ENCODE data around the gene GIMAP6. TPM values are rescaled to one million over a fixed set of nuclear protein-coding genes. Genes with fewer than 3 reads are reported as not detected.
"Not testable (repeated sequence)": the region's sequence is repeated elsewhere in the genome, so short reads cannot be mapped to it uniquely, and the experiment has no call there.

The GIMAP6 gene
- total RNA-seq (0.04 and 0.09 TPM in 2 replicates), polyA plus RNA-seq (0.29 TPM in 1 of 2 replicates, not detected in the other)

DNA sequence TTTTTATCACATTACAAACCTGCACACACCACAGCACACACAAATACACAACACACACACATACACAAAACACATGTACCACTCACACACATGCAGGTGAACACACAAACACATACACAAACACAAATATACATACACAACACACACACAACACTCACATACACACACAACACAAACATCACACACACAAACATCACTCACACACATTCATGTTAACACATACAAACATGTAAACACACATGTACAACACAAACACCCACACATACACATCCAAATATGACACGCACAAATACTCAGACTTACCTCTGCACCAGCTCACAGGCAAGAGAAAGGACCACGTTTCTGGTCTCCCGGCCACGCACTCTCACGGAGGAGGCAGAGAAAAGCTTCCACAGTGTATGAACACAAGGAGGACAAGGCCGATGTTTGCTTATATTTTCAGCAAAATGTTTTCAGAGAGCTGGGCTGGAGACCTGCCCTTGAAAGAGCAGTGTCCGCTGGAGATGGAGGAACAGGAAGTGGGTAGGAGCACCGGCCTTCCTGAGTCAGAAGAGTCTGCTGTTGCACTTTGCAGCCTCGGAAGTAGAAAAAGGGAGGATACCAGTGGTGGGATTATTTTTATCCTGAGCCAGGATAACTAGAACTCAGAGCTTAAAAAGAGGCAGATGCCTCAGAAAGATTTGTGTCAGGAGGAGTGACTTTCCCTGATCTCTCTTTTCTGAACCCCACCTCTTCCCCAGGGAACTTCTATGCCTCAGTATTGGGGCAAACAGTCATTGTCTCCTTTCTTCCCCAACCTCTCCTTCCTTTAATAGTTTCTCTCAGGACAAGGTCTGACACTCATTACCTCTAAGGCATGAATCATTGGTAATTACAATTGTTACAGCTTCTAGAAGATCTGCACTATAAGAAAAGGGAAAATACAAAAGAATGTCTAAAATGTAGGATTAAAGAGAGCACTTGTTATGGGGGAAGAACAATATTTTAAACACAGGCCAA is at the start of gene GIMAP6:
TSS of gene GIMAP6 (minus strand) at position 520 of the 999 bp plus-strand sequence. CDS start 2,243 bp downstream, outside the sequence.
- no peak for DNase-seq (ENCODE audit: low read depth in 1 of 2, low spot score in 1 of 2)
- Histone ChIP-seq H3K4me1 (ENCODE audit: low read depth) (peaks cover 8% of the 10 kb centered on the region), H3K4me3 (no peak within 1 kb of the TSS), H3K27ac (no peak within 1 kb of the TSS), H3K27me3 (no peaks in the 10 kb centered on the region), H3K36me3 (no peaks in the 10 kb centered on the region), H3K9me3 (ENCODE audit: low read depth) (no peaks in the 10 kb centered on the region)
- TF ChIP-seq, protein P1, sequence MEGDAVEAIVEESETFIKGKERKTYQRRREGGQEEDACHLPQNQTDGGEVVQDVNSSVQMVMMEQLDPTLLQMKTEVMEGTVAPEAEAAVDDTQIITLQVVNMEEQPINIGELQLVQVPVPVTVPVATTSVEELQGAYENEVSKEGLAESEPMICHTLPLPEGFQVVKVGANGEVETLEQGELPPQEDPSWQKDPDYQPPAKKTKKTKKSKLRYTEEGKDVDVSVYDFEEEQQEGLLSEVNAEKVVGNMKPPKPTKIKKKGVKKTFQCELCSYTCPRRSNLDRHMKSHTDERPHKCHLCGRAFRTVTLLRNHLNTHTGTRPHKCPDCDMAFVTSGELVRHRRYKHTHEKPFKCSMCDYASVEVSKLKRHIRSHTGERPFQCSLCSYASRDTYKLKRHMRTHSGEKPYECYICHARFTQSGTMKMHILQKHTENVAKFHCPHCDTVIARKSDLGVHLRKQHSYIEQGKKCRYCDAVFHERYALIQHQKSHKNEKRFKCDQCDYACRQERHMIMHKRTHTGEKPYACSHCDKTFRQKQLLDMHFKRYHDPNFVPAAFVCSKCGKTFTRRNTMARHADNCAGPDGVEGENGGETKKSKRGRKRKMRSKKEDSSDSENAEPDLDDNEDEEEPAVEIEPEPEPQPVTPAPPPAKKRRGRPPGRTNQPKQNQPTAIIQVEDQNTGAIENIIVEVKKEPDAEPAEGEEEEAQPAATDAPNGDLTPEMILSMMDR (IDR thresholded peaks at IDR 0.05; ENCODE audit: low read depth, low read length), result no peak

DNA sequence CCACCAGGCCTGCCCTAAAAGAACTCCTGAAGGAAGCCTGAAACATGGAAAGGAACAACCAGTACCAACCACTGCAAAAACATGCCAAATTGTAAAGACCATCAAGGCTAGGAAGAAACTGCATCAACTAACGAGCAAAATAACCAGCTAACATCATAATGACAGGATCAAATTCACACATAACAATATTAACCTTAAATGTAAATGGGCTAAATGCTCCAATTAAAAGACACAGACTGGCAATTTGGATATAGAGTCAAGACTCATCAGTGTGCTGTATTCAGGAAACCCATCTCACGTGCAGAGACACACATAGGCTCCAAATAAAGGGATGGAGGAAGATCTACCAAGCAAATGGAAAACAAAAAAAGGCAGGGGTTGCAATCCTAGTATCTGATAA is 48.2 kb upstream of the GIMAP6 start:
- not testable (repeated sequence) for H3K4me1 ChIP-seq (ENCODE audit: low read depth); H3K27me3 ChIP-seq; H3K27ac ChIP-seq; H3K4me3 ChIP-seq; DNase-seq (ENCODE audit: low read depth in 1 of 2, low spot score in 1 of 2); H3K36me3 ChIP-seq; H3K9me3 ChIP-seq (ENCODE audit: low read depth)

DNA sequence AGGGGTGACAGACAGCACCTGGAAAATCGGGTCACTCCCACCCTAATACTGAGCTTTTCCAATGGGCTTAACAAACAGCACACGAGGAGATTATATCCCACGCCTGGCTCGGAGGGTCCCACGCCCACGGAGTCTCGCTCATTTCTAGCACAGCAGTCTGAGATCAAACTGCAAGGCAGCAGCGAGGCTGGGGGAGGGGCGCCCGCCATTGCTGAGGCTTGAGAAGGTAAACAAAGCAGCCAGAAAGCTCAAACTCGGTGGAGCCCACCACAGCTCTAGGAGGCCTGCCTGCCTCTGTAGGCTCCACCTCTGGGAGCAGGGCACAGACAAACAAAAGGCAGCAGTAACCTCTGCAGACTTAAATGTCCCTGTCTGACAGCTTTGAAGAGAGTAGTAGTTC is 46.4 kb upstream of the GIMAP6 start:
- H3K36me3 ChIP-seq; H3K27ac ChIP-seq; DNase-seq (ENCODE audit: low read depth in 1 of 2, low spot score in 1 of 2); H3K27me3 ChIP-seq; H3K4me1 ChIP-seq (ENCODE audit: low read depth); H3K9me3 ChIP-seq (ENCODE audit: low read depth); H3K4me3 ChIP-seq: not testable (repeated sequence)

DNA sequence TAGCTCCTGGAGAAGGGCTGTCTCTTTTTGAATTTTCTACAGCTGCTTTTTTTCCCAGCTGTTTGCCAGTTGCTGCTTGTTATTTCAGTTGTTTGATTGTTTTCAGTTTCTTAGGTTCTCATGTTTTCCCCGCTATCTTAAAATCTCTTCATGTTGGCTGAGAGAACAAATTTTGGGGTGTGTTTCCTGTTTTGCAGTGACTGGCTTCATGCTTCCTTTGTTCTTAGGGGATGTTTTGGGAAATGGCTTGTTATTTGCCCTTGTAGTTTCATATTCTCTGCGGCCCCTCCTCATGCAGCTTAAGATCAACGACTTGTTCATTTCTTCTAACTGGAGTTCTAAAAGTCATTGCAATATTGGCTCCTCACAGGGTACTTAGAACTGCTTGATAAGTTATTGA is 44.7 kb upstream of the GIMAP6 start:
- not testable (repeated sequence) for H3K9me3 ChIP-seq (ENCODE audit: low read depth); H3K4me1 ChIP-seq (ENCODE audit: low read depth); H3K36me3 ChIP-seq; H3K27me3 ChIP-seq; H3K4me3 ChIP-seq; H3K27ac ChIP-seq; DNase-seq (ENCODE audit: low read depth in 1 of 2, low spot score in 1 of 2)

DNA sequence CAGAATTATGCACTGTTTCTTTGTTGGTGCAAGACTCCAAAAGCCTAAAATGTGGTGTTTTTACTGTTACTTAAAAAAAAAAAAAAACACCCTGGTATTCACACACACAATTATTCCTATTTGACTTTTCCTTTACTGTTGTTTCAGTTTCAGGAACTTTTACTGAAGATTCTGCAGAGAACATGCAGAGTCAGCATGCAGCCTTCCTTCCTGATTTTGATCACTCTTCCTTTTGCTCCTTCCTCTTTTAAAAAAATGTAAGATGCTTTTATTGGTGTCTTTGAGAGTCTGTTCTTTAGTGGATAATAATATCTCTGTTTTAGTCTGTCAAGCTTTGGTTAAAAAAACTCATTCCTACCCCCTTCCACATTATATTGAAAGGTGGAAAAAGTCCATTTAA is 44.1 kb upstream of the GIMAP6 start:
- not testable (repeated sequence) for H3K27ac ChIP-seq

DNA sequence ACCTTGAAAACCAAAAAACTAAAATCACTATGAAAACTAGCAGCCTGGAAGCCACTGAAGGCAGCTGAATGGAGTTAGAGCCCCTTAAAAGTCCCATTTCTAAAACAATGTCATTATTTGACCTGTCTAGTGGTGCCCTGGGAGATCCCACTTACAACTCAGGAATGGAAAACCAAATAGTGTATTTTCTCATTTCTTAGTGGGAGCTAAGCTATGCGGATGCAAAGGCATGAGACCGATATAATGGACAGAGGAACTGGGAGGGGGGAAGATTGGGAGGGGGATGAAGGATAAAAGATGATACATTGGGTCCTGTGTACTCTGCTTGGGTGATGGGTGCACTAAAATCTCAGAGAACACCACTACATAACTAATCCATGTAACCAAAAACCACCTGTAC is 43.5 kb upstream of the GIMAP6 start:
- H3K4me3 ChIP-seq, result no peak overlapping the region
- no peaks in the 10 kb centered on the region for H3K27me3 ChIP-seq
- no peaks in the 10 kb centered on the region for H3K9me3 ChIP-seq (ENCODE audit: low read depth)
- H3K4me1 ChIP-seq (ENCODE audit: low read depth), result no peaks in the 10 kb centered on the region
- TF ChIP-seq, protein P1 (IDR thresholded peaks at IDR 0.05; ENCODE audit: low read depth, low read length), result no peak
- no peaks in the 10 kb centered on the region for H3K36me3 ChIP-seq
- no peak for DNase-seq (ENCODE audit: low read depth in 1 of 2, low spot score in 1 of 2)
- H3K27ac ChIP-seq, result no peak overlapping the region

More for the DNA sequence above, 44.1 kb upstream of the GIMAP6 start:
- not testable (repeated sequence) for DNase-seq (ENCODE audit: low read depth in 1 of 2, low spot score in 1 of 2); H3K27me3 ChIP-seq; H3K4me3 ChIP-seq; H3K9me3 ChIP-seq (ENCODE audit: low read depth); H3K36me3 ChIP-seq; H3K4me1 ChIP-seq (ENCODE audit: low read depth)

DNA sequence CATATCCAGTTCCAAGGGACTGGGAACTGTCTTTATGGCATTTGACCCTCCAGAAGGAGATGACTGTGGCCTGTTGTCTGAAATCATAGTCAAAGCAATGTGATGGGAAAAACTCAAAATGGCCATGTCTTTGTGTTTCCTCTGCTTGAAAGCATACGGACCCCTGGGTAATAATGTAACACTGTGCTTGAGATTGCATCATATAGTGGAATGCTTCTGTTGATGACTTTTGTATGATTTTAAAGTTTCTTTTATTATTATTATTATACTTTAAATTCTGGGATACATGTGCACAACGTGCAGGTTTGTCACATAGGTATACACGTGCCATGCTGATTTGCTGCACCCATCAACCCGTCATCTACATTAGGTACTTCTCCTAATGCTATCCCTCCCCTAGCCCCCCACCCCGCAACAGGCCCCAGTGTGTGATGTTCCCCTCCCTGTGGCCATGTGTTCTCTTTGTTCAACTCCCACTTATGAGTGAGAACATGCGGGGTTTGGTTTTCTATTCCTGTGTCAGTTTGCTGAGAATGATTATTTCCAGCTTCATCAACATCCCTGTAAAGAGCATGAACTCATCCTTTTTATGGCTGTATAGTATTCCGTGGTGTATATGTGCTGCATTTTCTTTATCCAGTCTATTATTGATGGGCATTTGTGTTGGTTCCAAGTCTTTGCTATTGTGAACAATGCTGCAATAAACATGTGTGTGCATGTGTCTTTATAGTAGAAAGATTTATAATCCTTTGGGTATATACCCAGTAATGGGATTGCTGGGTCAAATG is 39.8 kb upstream of the GIMAP6 start:
- H3K36me3 ChIP-seq; H3K27me3 ChIP-seq; H3K4me3 ChIP-seq; H3K9me3 ChIP-seq (ENCODE audit: low read depth); DNase-seq (ENCODE audit: low read depth in 1 of 2, low spot score in 1 of 2); H3K4me1 ChIP-seq (ENCODE audit: low read depth); H3K27ac ChIP-seq: not testable (repeated sequence)

DNA sequence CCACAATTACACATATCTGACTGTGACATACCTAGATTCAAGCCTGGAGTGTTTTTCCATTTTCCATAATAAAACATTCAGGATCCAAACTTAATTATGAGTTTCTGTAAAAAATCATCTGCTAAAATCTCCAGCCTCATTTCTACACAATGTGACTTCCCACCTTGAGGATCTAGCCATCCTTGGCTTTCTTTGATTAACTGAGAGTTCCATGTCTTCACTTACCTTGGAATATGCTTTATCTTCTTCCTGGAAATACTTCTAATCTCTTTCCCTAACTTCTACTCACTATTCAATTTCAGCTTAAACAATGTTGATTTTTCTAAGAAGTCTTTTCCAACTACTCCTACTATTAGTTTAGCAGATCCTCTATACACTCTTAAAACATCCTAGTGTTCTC is 36.8 kb upstream of the GIMAP6 start:
- Histone ChIP-seq H3K4me1 (ENCODE audit: low read depth) (no peaks in the 10 kb centered on the region), H3K4me3 (no peak overlapping the region), H3K9me3 (ENCODE audit: low read depth) (no peaks in the 10 kb centered on the region), H3K36me3 (no peaks in the 10 kb centered on the region), H3K27me3 (no peaks in the 10 kb centered on the region), H3K27ac (no peak overlapping the region)
- no peak for DNase-seq (ENCODE audit: low read depth in 1 of 2, low spot score in 1 of 2)
- TF ChIP-seq, protein P1 (IDR thresholded peaks at IDR 0.05; ENCODE audit: low read depth, low read length), result no peak

All from cardiac muscle cell (in vitro differentiated cells and primary cell).